ENCODE results near the gene SLC12A8. TPM values are rescaled to one million over a fixed set of nuclear protein-coding genes. Genes with fewer than 3 reads are reported as not detected.

Gene SLC12A8
- total and polyA plus RNA-seq, 3 donors from 2014 or later, result 10.3 to 21.0 (median 12.3) TPM

- H3K9me3 ChIP-seq, result no peaks in the 10 kb centered on the region
- TF ChIP-seq CTCF (IDR thresholded peaks at IDR 0.05) (no peak), POLR2A (IDR thresholded peaks at IDR 0.05) (no peak)
- no peak overlapping the region for H3K4me3 ChIP-seq
- WGBS, 2 donors, result 45 to 62% methylated on average over 10 of the region's 10 CpGs
- intact Hi-C loops (cut with DNase I; ENCODE audit: low total_unique reads), result no loop called here
- no peaks in the 10 kb centered on the region for H3K36me3 ChIP-seq (ENCODE audit: low read depth, missing control alignments)
- DNase-seq, result peak; percentile 16
- peak overlapping the region in 1 of 2 donors; percentile 36 for H3K27ac ChIP-seq
- H3K4me1 ChIP-seq, result peaks cover 26% of the 10 kb centered on the region
- H3K27me3 ChIP-seq, result no peaks in the 10 kb centered on the region
These were observed 88.9 kb downstream of the SLC12A8 start for GRCh38 chr3:125123451-125124305.

- H3K4me3 ChIP-seq, result no peak overlapping the region
- no peak for TF ChIP-seq POLR2A (IDR thresholded peaks at IDR 0.05)
- TF ChIP-seq CTCF (IDR thresholded peaks at IDR 0.05), result no peak
- peaks cover 42% of the 10 kb centered on the region for H3K4me1 ChIP-seq
- intact Hi-C loops (cut with DNase I; ENCODE audit: low total_unique reads), result no loop called here
- no peaks in the 10 kb centered on the region for H3K27me3 ChIP-seq
- H3K9me3 ChIP-seq, result no peaks in the 10 kb centered on the region
- H3K27ac ChIP-seq, result no peak overlapping the region
- H3K36me3 ChIP-seq (ENCODE audit: low read depth, missing control alignments), result no peaks in the 10 kb centered on the region
- no peak for DNase-seq
- 68 to 69% methylated on average over 8 of the region's 8 CpGs for WGBS, 2 donors
These were observed 91.1 kb downstream of the SLC12A8 start for GRCh38 chr3:125121246-125122010.

- peak overlapping the region in 1 of 2 donors; percentile 47 for H3K27ac ChIP-seq
- peak; percentile 52 for DNase-seq
- H3K4me3 ChIP-seq, result peak overlapping the region in 1 of 2 donors; percentile 29
- peaks cover 51% of the 10 kb centered on the region for H3K4me1 ChIP-seq
- 12 to 14% methylated on average over 17 to 19 of the region's 20 CpGs for WGBS, 2 donors
- intact Hi-C loops (cut with DNase I; ENCODE audit: low total_unique reads), result no loop called here
- no peaks in the 10 kb centered on the region for H3K27me3 ChIP-seq
- no peaks in the 10 kb centered on the region for H3K9me3 ChIP-seq
- TF ChIP-seq CTCF (IDR thresholded peaks at IDR 0.05) (no peak), POLR2A (IDR thresholded peaks at IDR 0.05) (no peak)
- H3K36me3 ChIP-seq (ENCODE audit: low read depth, missing control alignments), result no peaks in the 10 kb centered on the region
These were observed 92.0 kb downstream of the SLC12A8 start for GRCh38 chr3:125120379-125121122.

- Histone ChIP-seq H3K4me1 (peaks cover 57% of the 10 kb centered on the region), H3K27ac (peak overlapping the region; percentile 11 to 47), H3K27me3 (no peaks in the 10 kb centered on the region), H3K36me3 (ENCODE audit: low read depth, missing control alignments) (no peaks in the 10 kb centered on the region), H3K9me3 (no peaks in the 10 kb centered on the region), H3K4me3 (peak overlapping the region in 1 of 2 donors; percentile 29)
- peak; percentile 33 for DNase-seq
- 25 to 44% methylated on average over 11 of the region's 11 CpGs for WGBS, 2 donors
- intact Hi-C loops (cut with DNase I; ENCODE audit: low total_unique reads), result no loop called here
- TF ChIP-seq CTCF (IDR thresholded peaks at IDR 0.05) (no peak), POLR2A (IDR thresholded peaks at IDR 0.05) (no peak)
These were observed 92.7 kb downstream of the SLC12A8 start for GRCh38 chr3:125119752-125120378.
